CD4-positive, alpha-beta T cell treated with Interleukin-17A for 4 hours (primary cell): ENCODE data around the gene MEX3B.
"Not testable (repeated sequence)": the region's sequence is repeated elsewhere in the genome, so short reads cannot be mapped to it uniquely, and the experiment has no call there.

ENCODE experiments used
- DNase-seq: peaks from one replicate; pipeline ENCODE4 v3.0.0-alpha.2; 2020; ENCODE audit warnings: mixed read lengths

MEX3B gene

DNA sequence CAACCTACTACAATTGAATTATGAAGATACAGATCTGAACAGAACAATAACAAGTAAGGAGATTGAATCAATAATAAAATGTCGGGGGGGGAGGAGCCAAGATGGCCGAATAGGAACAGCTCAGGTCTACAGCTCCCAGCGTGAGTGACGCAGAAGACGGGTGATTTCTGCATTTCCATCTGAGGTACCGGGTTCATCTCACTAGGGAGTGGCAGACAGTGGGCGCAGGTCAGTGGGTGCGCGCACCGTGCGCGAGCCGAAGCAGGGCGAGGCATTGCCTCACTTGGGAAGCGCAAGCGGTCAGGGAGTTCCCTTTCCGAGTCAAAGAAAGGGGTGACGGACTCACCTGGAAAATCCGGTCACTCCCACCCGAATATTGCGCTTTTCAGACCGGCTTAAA lies 50.7 kb downstream of the MEX3B start:
- DNase-seq: not testable (repeated sequence)

DNA sequence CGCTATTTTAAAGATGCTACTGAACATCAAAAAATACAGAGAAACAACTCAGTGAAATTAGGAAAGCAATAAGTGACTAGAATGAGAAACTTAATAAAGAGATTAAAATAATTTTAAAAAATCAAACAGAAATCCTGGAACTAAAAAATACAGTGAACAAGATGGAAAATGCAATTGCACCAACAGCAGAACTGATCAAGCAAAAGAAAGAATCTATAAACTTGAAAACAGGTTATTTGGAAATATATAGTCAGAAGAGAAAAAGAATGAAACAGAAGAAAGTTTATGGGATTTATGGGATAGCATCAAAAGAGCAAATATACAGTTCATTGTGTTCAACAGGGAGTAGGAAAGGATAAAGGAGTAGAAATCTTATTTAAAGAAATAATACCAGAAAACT lies 53.3 kb downstream of the MEX3B start:
- no peak for DNase-seq
